Lower leg skin (tissue), 3 donors: ENCODE measurements around the gene TENM4.

Experiments used
- POLR2A ChIP-seq, 2 donors: fragments of 450-650 bp; IDR thresholded peaks; one replicate each; pipeline ENCODE4 v1.6.1; 2016 to 2017; ENCODE audit warnings: antibody characterized with exemption in 2 of 2, mild to moderate bottlenecking in 1 of 2, moderate library complexity in 1 of 2
- TF ChIP-seq, protein P1 (sequence below), 3 donors: fragments of 450-650 bp; IDR thresholded peaks; one replicate each; pipeline ENCODE4 v1.5.1; 2016; ENCODE audit warnings: antibody characterized with exemption in 3 of 3, mild to moderate bottlenecking in 3 of 3, moderate library complexity in 2 of 3

DNA sequence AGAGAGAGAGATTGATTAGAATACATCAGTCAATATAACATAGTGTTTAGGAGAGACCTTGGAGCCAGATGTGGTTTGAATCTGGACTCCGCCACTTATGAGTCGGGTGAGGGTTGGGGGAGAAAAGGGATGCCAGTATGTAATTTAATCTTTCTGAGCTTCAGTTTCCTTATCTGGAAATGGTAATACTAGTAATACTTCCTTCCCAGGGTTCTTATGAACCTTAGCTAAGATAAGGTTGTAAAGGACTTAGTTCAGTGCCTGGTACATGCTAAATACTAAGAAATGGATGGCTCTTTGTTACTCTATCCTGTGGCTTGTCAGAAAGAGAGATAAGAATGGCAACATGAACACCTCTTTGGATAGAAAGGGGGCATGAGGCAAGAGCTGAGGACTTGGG is 640.1 kb downstream of the TENM4 start:
- TF ChIP-seq, protein P1, sequence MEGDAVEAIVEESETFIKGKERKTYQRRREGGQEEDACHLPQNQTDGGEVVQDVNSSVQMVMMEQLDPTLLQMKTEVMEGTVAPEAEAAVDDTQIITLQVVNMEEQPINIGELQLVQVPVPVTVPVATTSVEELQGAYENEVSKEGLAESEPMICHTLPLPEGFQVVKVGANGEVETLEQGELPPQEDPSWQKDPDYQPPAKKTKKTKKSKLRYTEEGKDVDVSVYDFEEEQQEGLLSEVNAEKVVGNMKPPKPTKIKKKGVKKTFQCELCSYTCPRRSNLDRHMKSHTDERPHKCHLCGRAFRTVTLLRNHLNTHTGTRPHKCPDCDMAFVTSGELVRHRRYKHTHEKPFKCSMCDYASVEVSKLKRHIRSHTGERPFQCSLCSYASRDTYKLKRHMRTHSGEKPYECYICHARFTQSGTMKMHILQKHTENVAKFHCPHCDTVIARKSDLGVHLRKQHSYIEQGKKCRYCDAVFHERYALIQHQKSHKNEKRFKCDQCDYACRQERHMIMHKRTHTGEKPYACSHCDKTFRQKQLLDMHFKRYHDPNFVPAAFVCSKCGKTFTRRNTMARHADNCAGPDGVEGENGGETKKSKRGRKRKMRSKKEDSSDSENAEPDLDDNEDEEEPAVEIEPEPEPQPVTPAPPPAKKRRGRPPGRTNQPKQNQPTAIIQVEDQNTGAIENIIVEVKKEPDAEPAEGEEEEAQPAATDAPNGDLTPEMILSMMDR (IDR thresholded peaks at IDR 0.05): no peak
- TF ChIP-seq POLR2A (IDR thresholded peaks at IDR 0.05): no peak
